IPS-NIHi7 (cell line): ENCODE results near the gene ITGB4.

Experiments used
- DNase-seq: peaks from one replicate; pipeline ENCODE4 v3.0.0; 2012; ENCODE audit warnings: mixed read lengths; ENCODE audit errors: extremely low spot score

Gene ITGB4

DNA sequence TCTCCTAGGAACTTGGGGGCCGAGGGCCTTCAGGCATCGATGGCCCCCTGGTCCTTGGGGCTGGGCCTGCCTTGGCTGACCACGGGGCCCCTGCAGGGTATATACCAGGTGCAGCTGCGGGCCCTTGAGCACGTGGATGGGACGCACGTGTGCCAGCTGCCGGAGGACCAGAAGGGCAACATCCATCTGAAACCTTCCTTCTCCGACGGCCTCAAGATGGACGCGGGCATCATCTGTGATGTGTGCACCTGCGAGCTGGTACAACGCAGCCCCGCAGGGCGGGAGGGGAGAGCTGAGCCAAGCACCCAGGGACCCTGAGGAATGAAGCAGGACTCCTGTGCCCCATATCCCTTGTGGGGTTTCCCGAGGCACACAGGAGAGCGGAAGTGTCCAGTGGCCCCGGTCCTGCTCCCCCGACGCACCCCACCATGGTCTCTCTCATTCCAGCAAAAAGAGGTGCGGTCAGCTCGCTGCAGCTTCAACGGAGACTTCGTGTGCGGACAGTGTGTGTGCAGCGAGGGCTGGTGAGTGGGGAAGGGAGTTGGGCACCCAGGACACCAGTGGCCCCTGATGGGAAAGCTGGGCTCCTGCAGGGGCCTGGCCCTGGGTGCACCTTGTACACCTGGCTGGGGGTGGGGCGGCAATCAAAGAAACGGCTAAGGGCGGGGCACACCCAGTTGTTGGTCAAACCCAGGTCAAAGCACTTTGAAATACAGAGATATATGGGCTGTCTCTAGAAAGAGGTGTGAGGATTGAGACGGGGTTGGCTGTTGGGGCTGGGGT, 10.6 kb downstream of the ITGB4 start:
- DNase-seq, result no peak

DNA sequence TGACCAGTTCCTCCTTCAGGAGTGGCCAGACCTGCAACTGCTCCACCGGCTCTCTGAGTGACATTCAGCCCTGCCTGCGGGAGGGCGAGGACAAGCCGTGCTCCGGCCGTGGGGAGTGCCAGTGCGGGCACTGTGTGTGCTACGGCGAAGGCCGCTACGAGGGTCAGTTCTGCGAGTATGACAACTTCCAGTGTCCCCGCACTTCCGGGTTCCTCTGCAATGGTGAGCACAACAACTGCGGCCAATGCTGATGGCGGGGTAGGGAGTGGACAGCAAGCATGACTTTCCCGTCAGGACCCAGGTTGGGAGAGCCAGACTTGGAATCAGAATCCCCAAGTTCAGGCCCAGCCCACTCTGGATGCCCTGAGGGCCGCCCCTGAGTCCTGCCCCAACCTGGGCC, 12.2 kb downstream of the ITGB4 start:
- DNase-seq, result no peak

- DNase-seq, result no peak
Measured at GRCh38 chr17:75734674-75735294, 13.5 kb downstream of the ITGB4 start.

DNA sequence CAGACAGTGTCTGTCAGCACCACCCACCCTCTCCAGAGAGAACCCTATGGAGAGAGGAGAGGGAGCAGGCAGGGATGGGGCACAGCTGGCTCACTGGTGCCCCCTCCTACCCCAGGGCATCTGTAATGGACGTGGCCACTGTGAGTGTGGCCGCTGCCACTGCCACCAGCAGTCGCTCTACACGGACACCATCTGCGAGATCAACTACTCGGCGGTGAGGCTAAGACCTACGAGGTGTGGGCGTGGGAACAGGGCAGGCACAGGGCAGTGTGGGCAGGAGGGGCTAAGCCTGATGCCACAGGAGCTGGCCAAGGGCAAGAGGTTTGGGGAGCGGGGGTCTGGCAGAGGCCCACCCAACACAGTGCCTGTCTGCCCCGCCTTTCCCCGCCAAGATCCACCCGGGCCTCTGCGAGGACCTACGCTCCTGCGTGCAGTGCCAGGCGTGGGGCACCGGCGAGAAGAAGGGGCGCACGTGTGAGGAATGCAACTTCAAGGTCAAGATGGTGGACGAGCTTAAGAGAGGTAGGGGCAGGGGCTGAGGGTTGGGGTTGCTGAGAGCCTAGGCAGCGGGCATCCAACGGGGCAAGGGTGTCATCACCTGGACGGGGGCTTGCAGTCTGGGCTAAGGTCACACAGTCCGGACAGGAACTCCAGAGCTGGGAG, 15.0 kb downstream of the ITGB4 start:
- no peak for DNase-seq

GRCh38 chr17:75737133-75737962, 16.1 kb downstream of the ITGB4 start:
- no peak for DNase-seq

DNA sequence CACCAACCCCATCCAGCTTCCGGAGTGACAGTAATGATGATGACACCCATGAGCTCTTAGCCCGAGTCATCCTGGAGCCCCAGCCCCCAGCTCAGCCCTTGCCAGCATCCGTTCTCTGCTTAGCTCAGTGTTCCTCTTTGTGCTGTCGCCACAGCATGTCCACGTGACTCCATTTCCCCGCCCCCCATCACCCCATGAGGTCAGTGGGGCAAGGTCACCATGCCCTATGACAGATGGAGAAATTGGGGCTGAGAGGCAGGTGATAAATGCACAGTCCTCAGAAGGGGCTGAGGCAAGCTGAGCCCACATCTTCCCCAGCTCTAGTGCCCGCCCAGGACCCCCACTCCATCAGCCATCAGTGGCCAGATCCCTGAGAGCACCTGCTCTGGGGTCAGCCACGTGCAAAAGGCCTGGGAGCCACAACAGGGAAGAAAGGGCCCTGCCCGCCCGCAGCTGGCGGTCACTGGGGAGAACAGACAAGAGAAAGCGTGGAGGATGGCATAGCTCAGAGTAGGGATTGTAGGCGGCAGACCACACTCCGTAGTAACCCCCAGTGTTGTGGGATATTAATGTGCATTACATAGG, 17.1 kb downstream of the ITGB4 start:
- no peak for DNase-seq

DNA sequence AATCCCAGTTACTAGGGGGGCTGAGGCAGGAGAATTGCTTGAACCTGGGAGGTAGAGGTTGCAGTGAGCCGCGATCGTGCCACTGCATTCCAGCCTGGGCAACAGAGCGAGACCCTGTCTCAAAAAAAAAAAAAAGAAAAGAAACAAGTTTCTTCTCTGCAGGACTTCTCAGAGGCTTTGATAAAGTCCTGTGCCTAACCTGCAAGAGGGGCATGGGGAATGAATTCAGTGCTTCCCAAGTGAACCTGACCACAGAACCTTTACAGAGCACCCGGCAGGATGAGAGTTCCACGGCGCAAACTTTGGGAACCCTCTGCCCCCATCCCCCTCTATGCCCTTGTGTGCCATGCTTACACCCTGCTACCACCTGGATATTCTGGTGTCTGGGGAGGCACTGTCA, 17.9 kb downstream of the ITGB4 start:
- DNase-seq, result no peak

DNA sequence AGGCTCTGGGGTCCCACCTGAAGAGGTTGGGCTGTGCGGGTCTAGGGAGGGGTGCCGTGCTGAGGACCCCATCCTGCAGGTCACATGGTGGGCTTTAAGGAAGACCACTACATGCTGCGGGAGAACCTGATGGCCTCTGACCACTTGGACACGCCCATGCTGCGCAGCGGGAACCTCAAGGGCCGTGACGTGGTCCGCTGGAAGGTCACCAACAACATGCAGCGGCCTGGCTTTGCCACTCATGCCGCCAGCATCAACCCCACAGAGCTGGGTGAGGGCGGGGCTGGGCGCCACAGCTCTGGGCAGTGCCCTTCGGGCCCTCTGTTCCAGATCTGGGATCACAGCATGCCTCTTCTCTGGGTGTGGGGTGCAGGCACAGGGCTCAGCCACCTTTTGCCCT, 18.5 kb downstream of the ITGB4 start:
- no peak for DNase-seq

DNA sequence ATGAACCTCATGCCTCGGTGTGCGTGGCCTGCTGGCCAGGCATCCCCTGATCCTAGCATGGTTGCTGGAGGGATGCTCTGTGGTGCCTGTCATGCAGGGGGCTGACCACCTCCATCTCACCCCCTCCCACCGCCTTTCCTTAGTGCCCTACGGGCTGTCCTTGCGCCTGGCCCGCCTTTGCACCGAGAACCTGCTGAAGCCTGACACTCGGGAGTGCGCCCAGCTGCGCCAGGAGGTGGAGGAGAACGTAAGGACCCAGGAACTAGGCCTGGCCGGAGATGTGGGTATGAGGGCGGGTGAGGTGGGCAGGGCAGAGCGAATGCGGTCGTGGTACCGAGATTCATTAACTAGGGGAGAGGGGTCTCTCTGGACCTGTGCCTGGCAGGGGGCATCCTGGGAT, 19.0 kb downstream of the ITGB4 start:
- no peak for DNase-seq

DNA sequence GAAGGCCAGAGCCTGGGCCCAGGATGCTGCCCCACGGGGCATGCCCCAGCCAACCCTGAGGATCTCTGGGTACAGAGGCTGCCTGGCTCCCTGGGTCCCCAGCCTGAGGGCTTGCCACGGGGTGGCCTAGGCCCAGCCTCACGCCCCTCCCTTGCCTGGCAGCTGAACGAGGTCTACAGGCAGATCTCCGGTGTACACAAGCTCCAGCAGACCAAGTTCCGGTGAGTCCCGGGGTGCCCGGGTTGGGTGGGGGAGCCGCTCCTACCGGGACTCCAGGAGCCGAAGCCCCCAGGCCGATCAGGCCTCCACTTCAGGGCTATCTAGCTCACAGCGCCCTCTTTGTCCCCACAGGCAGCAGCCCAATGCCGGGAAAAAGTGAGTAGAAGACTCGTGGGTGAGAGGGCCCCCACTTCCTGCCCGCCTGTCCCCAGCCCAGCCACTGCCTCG, 19.4 kb downstream of the ITGB4 start:
- DNase-seq, result no peak

DNA sequence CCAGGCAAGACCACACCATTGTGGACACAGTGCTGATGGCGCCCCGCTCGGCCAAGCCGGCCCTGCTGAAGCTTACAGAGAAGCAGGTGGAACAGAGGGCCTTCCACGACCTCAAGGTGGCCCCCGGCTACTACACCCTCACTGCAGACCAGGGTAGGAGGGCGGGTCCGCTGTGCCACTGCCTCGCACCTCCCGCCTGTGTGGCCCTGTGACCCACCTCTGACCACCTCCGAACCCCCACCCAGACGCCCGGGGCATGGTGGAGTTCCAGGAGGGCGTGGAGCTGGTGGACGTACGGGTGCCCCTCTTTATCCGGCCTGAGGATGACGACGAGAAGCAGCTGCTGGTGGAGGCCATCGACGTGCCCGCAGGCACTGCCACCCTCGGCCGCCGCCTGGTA, 21.1 kb downstream of the ITGB4 start:
- DNase-seq, result no peak

DNA sequence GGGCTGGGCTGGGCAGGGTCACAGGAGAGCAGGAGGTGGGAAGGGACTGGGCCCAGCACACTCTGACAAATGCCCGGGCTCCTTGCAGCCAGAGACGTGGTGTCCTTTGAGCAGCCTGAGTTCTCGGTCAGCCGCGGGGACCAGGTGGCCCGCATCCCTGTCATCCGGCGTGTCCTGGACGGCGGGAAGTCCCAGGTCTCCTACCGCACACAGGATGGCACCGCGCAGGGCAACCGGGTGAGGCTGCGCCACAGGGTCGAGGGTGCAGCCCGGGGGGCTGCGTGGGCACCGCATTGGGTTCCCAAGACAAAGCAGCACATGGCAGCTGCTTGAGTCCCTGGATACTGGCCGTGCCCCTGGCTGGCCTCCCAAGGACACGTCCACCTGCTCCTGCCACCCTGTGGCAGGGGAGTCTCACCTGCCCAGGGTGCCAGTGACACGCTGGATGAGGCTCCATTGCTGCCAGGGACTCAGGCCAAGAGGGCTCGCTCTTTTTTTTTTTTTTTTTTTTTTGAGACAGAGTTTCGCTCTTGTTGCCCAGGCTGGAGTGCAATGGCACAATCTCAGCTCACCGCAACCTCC, 22.5 kb downstream of the ITGB4 start:
- no peak for DNase-seq

- no peak for DNase-seq
Measured at GRCh38 chr17:75748706-75749105, 27.4 kb downstream of the ITGB4 start.

DNA sequence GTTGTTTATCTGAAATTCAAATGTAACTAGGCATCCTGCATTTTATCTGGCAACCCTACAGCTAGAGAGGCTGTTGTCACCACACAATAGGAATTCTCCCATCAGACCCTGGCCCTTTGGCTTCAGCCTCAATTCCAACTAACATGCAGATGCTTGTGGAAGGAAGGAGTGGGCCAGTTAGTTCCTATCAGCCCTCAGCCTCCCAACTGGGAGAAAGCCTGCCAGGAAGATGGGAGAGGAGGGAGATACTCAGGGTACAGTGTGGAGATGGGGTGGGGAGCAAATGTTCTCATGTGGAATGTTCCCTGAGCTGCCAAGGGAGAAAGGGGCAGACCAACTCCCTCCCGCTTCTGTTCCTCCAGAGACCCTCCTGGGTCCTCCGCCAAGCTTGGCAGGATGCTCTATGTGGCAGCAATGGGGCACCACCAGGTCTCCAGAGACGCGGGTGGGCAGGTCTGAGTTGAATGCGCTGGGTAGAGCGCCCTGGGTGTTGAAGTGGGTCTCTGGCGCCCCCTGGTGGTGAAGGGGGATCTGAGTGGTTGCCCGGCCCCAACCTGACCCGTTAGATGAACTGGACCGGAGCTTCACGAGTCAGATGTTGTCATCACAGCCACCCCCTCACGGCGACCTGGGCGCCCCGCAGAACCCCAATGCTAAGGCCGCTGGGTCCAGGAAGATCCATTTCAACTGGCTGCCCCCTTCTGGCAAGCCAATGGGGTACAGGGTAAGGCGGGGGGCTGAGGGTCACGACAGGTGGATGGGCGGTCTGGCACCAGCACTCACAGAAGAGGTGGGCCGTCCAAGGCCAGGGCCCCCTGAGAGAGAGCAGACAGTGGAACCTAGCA, 28.5 kb downstream of the ITGB4 start:
- peak; percentile 87 for DNase-seq

DNA sequence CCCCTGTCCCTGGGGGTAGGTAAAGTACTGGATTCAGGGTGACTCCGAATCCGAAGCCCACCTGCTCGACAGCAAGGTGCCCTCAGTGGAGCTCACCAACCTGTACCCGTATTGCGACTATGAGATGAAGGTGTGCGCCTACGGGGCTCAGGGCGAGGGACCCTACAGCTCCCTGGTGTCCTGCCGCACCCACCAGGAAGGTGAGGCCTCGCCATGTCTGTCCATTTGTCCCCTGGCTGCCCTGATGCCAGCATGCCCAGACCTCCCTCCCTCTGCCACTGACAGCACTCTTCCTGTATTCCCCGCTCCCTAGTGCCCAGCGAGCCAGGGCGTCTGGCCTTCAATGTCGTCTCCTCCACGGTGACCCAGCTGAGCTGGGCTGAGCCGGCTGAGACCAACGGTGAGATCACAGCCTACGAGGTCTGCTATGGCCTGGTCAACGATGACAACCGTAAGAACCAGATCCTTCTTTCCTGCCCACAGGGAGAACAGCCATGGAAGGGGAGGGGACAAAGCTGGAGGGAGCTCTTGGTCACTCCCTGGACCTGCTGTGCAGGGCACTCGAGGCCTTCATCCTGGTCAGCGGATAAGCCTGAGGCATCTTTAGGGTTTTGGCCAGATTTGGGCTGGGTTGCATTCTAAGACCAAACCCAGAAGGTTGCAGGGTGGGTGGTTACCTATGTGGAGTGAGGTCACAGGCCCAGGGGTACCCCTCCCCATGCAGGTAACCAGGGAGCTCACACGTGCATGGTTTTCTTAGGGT, 29.6 kb downstream of the ITGB4 start:
- DNase-seq, result no peak

GRCh38 chr17:75751676-75752404, 30.6 kb downstream of the ITGB4 start:
- no peak for DNase-seq

DNA sequence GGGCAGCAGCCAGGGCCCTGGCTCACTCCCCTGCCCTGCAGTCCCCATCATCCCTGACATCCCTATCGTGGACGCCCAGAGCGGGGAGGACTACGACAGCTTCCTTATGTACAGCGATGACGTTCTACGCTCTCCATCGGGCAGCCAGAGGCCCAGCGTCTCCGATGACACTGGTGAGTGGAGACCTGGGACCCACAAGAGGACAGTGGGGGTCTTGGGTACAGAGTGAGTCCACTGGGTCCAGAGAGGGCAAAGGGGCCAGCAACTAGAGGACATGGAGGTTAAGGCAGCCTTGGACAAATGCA, 31.1 kb downstream of the ITGB4 start:
- DNase-seq, result no peak

DNA sequence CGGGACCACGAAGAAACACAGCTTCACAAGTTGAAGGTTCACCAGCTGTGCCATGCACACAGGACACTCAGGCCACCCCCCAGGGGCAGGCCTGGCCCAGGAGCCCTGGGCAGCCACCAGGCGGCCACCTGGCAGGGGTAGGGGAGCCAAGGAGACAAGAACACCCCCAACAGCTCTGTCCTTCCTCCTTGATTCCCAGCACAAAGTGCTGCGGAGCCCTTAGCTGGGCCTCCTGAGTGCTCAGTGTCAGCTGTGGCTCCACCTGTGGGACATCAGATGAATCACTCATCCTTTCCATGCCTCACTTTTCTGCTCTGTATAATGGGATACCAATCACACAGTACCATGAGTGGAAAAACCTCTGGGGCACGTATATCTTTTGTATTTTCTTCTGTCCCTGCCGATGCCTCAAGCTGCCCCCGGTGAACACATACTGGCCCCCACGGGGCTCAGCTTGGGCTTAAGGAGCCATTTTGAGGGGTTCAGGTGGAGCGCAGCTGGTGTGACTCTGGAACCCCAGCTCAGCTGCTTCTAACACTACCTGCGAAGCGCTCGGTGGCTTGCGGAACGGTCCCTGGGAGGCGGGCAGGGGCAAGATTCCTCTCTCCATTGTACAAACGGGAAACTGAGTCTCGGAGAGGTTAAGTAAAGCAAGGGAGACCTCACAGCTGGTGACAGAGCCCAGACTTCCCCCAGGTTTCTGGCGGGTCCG, 31.7 kb downstream of the ITGB4 start:
- DNase-seq, result no peak
